ENCODE results near the gene ST7L. TPM values are rescaled to one million over a fixed set of nuclear protein-coding genes. Genes with fewer than 3 reads are reported as not detected.

Gene ST7L
- total RNA-seq, 1 experiment from 2014 or later, result 18.0 TPM

DNA sequence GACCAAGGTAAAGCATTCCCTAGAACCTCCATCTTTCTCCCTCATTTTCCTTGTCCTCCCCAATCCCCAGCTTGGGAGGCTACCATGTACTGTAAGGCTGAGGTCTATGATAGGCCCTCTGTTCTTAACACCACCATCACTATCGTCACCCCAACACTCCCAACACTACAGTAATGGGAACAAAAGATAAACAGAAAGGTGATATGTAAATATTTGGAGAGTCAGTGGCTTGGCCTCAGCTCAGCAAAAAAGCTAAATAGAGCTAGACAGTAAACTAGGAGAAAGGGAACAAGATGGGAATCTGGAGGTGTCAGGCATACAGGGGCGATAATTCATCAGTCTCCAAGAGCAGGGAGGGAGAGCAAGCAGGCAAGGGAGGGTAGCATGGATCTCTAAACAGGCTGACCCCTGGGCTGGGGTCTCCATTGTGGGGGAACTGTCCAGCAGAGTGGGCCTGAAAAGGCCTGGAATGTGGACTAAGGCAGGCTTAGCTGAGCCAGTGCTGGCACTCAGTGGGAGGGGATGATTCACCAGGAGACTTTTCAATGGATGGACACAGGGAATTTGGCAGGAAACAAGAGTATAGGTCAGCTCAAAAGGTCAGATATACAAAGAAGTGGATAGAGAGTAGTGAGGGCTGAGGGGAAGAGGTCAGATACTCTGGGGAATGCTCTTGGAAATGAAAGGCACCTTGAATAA lies 103.5 kb downstream of the ST7L start:
- Mint-ChIP-seq H3K27ac (no peak overlapping the region), H3K27me3 (ENCODE audit: low read depth) (peaks cover 31% of the 10 kb centered on the region), H3K36me3 (no peaks in the 10 kb centered on the region), H3K4me1 (peaks cover 16% of the 10 kb centered on the region), H3K4me3 (no peak overlapping the region), H3K9me3 (no peaks in the 10 kb centered on the region)
- POLR2A ChIA-PET, result interaction anchor here (0.5 kb wide), 1 partner anchor 46 kb away, joined by 4 read pairs; no protein-coding TSS in a partner anchor
- TF ChIP-seq SP1 (CRISPR knock-in tag; conservative IDR thresholded peaks at IDR 0.05) (no peak), IRF1 (CRISPR knock-in tag; IDR thresholded peaks at IDR 0.05) (no peak), RORB (CRISPR knock-in tag; IDR thresholded peaks at IDR 0.05) (no peak), MXD4 (CRISPR knock-in tag; IDR thresholded peaks at IDR 0.05; ENCODE audit: borderline replicate concordance) (no peak), HMGA2 (CRISPR knock-in tag; IDR thresholded peaks at IDR 0.05) (no peak), FOXK1 (CRISPR knock-in tag; IDR thresholded peaks at IDR 0.05) (no peak), ZNF263 (CRISPR knock-in tag; IDR thresholded peaks at IDR 0.05; ENCODE audit: low read depth) (no peak), KAT7 (CRISPR knock-in tag; IDR thresholded peaks at IDR 0.05; ENCODE audit: borderline replicate concordance) (no peak), ZNF532 (CRISPR knock-in tag; IDR thresholded peaks at IDR 0.05; ENCODE audit: borderline replicate concordance) (no peak), ATF1 (CRISPR knock-in tag; IDR thresholded peaks at IDR 0.05) (no peak), TP53 (CRISPR knock-in tag; IDR thresholded peaks at IDR 0.05) (no peak), SOX15 (CRISPR knock-in tag; IDR thresholded peaks at IDR 0.05) (no peak), CREB1 (CRISPR knock-in tag; IDR thresholded peaks at IDR 0.05) (no peak)
- TF ChIP-seq, protein P1, sequence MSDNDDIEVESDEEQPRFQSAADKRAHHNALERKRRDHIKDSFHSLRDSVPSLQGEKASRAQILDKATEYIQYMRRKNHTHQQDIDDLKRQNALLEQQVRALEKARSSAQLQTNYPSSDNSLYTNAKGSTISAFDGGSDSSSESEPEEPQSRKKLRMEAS (CRISPR knock-in tag; IDR thresholded peaks at IDR 0.05), result no peak
- TF ChIP-seq, protein P2, sequence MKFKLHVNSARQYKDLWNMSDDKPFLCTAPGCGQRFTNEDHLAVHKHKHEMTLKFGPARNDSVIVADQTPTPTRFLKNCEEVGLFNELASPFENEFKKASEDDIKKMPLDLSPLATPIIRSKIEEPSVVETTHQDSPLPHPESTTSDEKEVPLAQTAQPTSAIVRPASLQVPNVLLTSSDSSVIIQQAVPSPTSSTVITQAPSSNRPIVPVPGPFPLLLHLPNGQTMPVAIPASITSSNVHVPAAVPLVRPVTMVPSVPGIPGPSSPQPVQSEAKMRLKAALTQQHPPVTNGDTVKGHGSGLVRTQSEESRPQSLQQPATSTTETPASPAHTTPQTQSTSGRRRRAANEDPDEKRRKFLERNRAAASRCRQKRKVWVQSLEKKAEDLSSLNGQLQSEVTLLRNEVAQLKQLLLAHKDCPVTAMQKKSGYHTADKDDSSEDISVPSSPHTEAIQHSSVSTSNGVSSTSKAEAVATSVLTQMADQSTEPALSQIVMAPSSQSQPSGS (CRISPR knock-in tag; IDR thresholded peaks at IDR 0.05; ENCODE audit: borderline replicate concordance, low read depth), result no peak
- TF ChIP-seq, protein P3, sequence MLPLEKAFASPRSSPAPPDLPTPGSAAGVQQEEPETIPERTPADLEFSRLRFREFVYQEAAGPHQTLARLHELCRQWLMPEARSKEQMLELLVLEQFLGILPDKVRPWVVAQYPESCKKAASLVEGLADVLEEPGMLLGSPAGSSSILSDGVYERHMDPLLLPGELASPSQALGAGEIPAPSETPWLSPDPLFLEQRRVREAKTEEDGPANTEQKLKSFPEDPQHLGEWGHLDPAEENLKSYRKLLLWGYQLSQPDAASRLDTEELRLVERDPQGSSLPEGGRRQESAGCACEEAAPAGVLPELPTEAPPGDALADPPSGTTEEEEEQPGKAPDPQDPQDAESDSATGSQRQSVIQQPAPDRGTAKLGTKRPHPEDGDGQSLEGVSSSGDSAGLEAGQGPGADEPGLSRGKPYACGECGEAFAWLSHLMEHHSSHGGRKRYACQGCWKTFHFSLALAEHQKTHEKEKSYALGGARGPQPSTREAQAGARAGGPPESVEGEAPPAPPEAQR (CRISPR knock-in tag; IDR thresholded peaks at IDR 0.05), result no peak
- ATAC-seq (peak; percentile 76), DNase-seq (ENCODE audit: low spot score) (peak; percentile 44)
- CTCF ChIA-PET, result interaction anchor here (0.9 kb wide), 1 partner anchor 13 kb away, joined by 3 read pairs; no protein-coding TSS in a partner anchor

GRCh38 chr1:112514901-112515300 lies 104.0 kb downstream of the ST7L start:
- Mint-ChIP-seq H3K4me3 (no peak overlapping the region), H3K27me3 (ENCODE audit: low read depth) (peaks cover 36% of the 10 kb centered on the region), H3K9me3 (no peaks in the 10 kb centered on the region), H3K27ac (no peak overlapping the region), H3K4me1 (peaks cover 22% of the 10 kb centered on the region), H3K36me3 (no peaks in the 10 kb centered on the region)
- CTCF ChIA-PET, result no interaction called here
- no peak for ATAC-seq
- no peak for TF ChIP-seq PREB (CRISPR knock-in tag; IDR thresholded peaks at IDR 0.05; ENCODE audit: borderline replicate concordance)
- DNase-seq (ENCODE audit: low spot score), result no peak
- POLR2A ChIA-PET, result no interaction called here

Data from WTC11 (cell line).